H1 (cell line): ENCODE data around the gene ACTR2. TPM values are rescaled to one million over a fixed set of nuclear protein-coding genes. Genes with fewer than 3 reads are reported as not detected.

Experiments
- CBX8 ChIP-seq: fragments of 300-800, 300-1000 bp; sonication (generic); IDR thresholded peaks from 2 replicates; pipeline ENCODE4 v1.7.1; 2016; ENCODE audit warnings: low read depth, low read length, borderline replicate concordance
- CTBP2 ChIP-seq: IDR thresholded peaks from 2 replicates; pipeline ENCODE4 v1.7.0; 2011; ENCODE audit warnings: borderline replicate concordance, mild to moderate bottlenecking, moderate library complexity, mixed read lengths, low read length; ENCODE audit not compliant: insufficient read depth, insufficient read length
- JUND ChIP-seq: IDR thresholded peaks from 2 replicates; pipeline ENCODE4 v1.6.1; 2011; ENCODE audit warnings: mild to moderate bottlenecking, improper control_type of control experiment, low read length
- KDM4A ChIP-seq: IDR thresholded peaks from one replicate; pipeline ENCODE4 v1.7.1; 2012; ENCODE audit warnings: low read depth, mild to moderate bottlenecking, moderate library complexity, low read length, inconsistent platforms; ENCODE audit not compliant: severe bottlenecking
- RBBP5 ChIP-seq: IDR thresholded peaks from 2 replicates; pipeline ENCODE4 v1.7.1; 2012; ENCODE audit warnings: low read depth, mild to moderate bottlenecking, inconsistent platforms, low read length, moderate library complexity, borderline replicate concordance
- SUZ12 ChIP-seq: fragments of 200-600 bp; sonication (generic); IDR thresholded peaks from 2 replicates; pipeline ENCODE4 v1.6.1; 2012; ENCODE audit warnings: mild to moderate bottlenecking, inconsistent platforms, low read length, moderate library complexity, mixed read lengths
- polyA plus RNA-seq, 7 experiments: library from polyadenylated mRNA; depleted of rRNA in 3 of 7; stranded (reverse) in 5 of 7; unstranded in 2 of 7; fragments of >200 nt in 5 of 7; fragments of 200-250 nt in 2 of 7; gene quantifications; 1 replicate in 5 of 7; 2 replicates in 1 of 7; 4 replicates in 1 of 7; pipeline versions ENCODE4 v1.2.1 to v1.2.3, GENCODE V29; 2011 to 2013; ENCODE audit warnings: missing spikeins in 2 of 7, mixed read lengths in 2 of 7
- total RNA-seq: library from RNA; stranded (reverse); fragmentation: NEBNext Ultra II Directional; extraction: Animal tissue kit (Norgen Biotek cat#: 25700); gene quantifications from 2 replicates; pipeline ENCODE4 v1.2.1, GENCODE V29; 2021
- TF ChIP-seq, protein P1 (sequence below): IDR thresholded peaks from 2 replicates; pipeline ENCODE4 v1.6.1; 2011; ENCODE audit warnings: low read depth, mild to moderate bottlenecking, low read length; ENCODE audit not compliant: insufficient read depth

Gene ACTR2
- total and polyA plus RNA-seq, 2 of the 8 experiments (the other 6 are each of a cell fraction or from before 2014, with no cell fraction given): 28.3 to 171 TPM

- TF ChIP-seq CTBP2 (no peak), CBX8 (no peak), SUZ12 (no peak), JUND (no peak), KDM4A (no peak), RBBP5 (no peak)
- TF ChIP-seq, protein P1, sequence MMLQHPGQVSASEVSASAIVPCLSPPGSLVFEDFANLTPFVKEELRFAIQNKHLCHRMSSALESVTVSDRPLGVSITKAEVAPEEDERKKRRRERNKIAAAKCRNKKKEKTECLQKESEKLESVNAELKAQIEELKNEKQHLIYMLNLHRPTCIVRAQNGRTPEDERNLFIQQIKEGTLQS: no peak
Observed at GRCh38 chr2:65293376-65293775, 65.7 kb downstream of the ACTR2 start (continued).
